Measurements from ENCODE around the gene ZFYVE9. TPM values are rescaled to one million over a fixed set of nuclear protein-coding genes. Genes with fewer than 3 reads are reported as not detected.
A peak's percentile ranks its signal among the peaks of the same experiment; 100 is the strongest.
"Not testable (repeated sequence)": the region's sequence is repeated elsewhere in the genome, so short reads cannot be mapped to it uniquely, and the experiment has no call there.

Gene ZFYVE9
- total RNA-seq, 1 experiment from 2014 or later: 14.2 TPM

GRCh38 chr1:52368383-52369172 lies 226.7 kb downstream of the ZFYVE9 start:
- peak; percentile 29 for ATAC-seq
- POLR2A ChIA-PET: interaction anchor here (0.6 kb wide), 1 partner anchor 184 kb away, joined by 5 read pairs; the partner anchor contains the start of gene TUT4

GRCh38 chr1:52369851-52370250 lies 228.0 kb downstream of the ZFYVE9 start:
- ATAC-seq, CTCF ChIA-PET: not testable (repeated sequence)

More at GRCh38 chr1:52368383-52369172, 226.7 kb downstream of the ZFYVE9 start:
- Histone ChIP-seq H4K20me1 (ENCODE audit: insufficient read depth) (no peaks in the 10 kb centered on the region), H3K9ac (ENCODE audit: low read length) (peak overlapping the region; percentile 48), H3K9me3 (ENCODE audit: control insufficient read depth in 1 of 2, insufficient read depth in 1 of 2, low read depth in 1 of 2, low read length in 2 of 2) (no peaks in the 10 kb centered on the region), H3K4me2 (ENCODE audit: low read length) (peak overlapping the region; percentile 73), H3K9me2 (ENCODE audit: insufficient read depth) (no peaks in the 10 kb centered on the region), H3K36me3 (ENCODE audit: control insufficient read depth in 1 of 2, insufficient read depth in 2 of 2, low read length in 2 of 2) (peaks cover 0 to 7% of the 10 kb centered on the region in 2 experiments; a peak in 3 of 4 replicates), H3K79me2 (ENCODE audit: insufficient read depth, low read length) (peaks cover 22% of the 10 kb centered on the region), H3K4me1 (ENCODE audit: control insufficient read depth in 1 of 2, insufficient read depth in 2 of 2, low read length in 2 of 2) (peaks cover 12 to 37% of the 10 kb centered on the region in 2 experiments; a peak in 3 of 4 replicates), H3K27ac (ENCODE audit: low read depth, low read length) (no peak overlapping the region), H3K27me3 (ENCODE audit: insufficient read depth, low read length) (no peaks in the 10 kb centered on the region), H2AFZ (ENCODE audit: low read depth, low read length, poor library complexity, severe bottlenecking) (peak overlapping the region; percentile 70), H3K4me3 (replicated peaks in 1 of 2; ENCODE audit: low read depth in 1 of 2, low read length in 2 of 2) (peak overlapping the region; percentile 16 to 49)
- ChIA-PET CTCF (interaction anchor here (0.6 kb wide), 1 partner anchor 405 kb away, joined by 3 read pairs; no protein-coding TSS in a partner anchor), RAD21 (ENCODE audit: low non-redundant PET in 1 of 2, low total read pairs in 2 of 2, uncharacterized antibody in 2 of 2, unreplicated experiment in 2 of 2) (interaction anchor here in 1 of 2 experiments (0.9 kb wide), 1 partner anchor 289 kb away, joined by 5 read pairs; no protein-coding TSS in a partner anchor)
- BruUV-seq (replicated peaks): no TSS peak
- peak; percentile 41 for TF ChIP-seq POLR2A (IDR thresholded peaks at IDR 0.05; ENCODE audit: borderline replicate concordance, extremely low read depth, insufficient read depth, insufficient read length)
- TF ChIP-seq MAX (IDR thresholded peaks at IDR 0.05): peak; percentile 35; the same call in 1 of the 2 replicates
- peak; percentile 26; the same call in 1 of the 2 replicates for TF ChIP-seq ZFX (IDR thresholded peaks at IDR 0.05)
- peak; percentile 52 for TF ChIP-seq RAD21 (IDR thresholded peaks at IDR 0.05; ENCODE audit: low read depth)
- peak in 1 of 3 experiments; percentile 28; a peak in 1 of 6 replicates for TF ChIP-seq CTCF (IDR thresholded peaks at IDR 0.05 in 2 of 3, conservative IDR thresholded peaks at IDR 0.05 in 1 of 3; ENCODE audit: borderline replicate concordance in 1 of 3, insufficient read depth in 1 of 3, low read depth in 2 of 3, low read length in 2 of 3)
- no peak for TF ChIP-seq FOSL1 (IDR thresholded peaks at IDR 0.05; ENCODE audit: low read depth)
- TF ChIP-seq POLR2AphosphoS5 (IDR thresholded peaks at IDR 0.05; ENCODE audit: low read depth, low read length): peak; percentile 43
- no peak for TF ChIP-seq EZH2phosphoT487 (IDR thresholded peaks at IDR 0.05; ENCODE audit: borderline replicate concordance)
- intact Hi-C loops (cut with micrococcal nuclease): loop anchor here (5.0 kb wide), 1 partner anchor 319 kb away; no protein-coding TSS in a partner anchor
- peak; percentile 48 for DNase-seq (ENCODE audit: low read depth, low spot score)

More at GRCh38 chr1:52369851-52370250, 228.0 kb downstream of the ZFYVE9 start:
- BruUV-seq (replicated peaks); H3K27ac ChIP-seq (ENCODE audit: low read depth, low read length); H3K9me2 ChIP-seq (ENCODE audit: insufficient read depth); H3K27me3 ChIP-seq (ENCODE audit: insufficient read depth, low read length); H3K4me3 ChIP-seq (replicated peaks in 1 of 2; ENCODE audit: low read depth in 1 of 2, low read length in 2 of 2); POLR2A ChIA-PET; DNase-seq (ENCODE audit: low read depth, low spot score); H3K79me2 ChIP-seq (ENCODE audit: insufficient read depth, low read length); H3K9me3 ChIP-seq (ENCODE audit: control insufficient read depth in 1 of 2, insufficient read depth in 1 of 2, low read depth in 1 of 2, low read length in 2 of 2); H3K9ac ChIP-seq (ENCODE audit: low read length); H3K4me2 ChIP-seq (ENCODE audit: low read length); RAD21 ChIA-PET (ENCODE audit: low non-redundant PET in 1 of 2, low total read pairs in 2 of 2, uncharacterized antibody in 2 of 2, unreplicated experiment in 2 of 2); H4K20me1 ChIP-seq (ENCODE audit: insufficient read depth); H2AFZ ChIP-seq (ENCODE audit: low read depth, low read length, poor library complexity, severe bottlenecking): not testable (repeated sequence)
- peaks cover 6 to 28% of the 10 kb centered on the region in 2 experiments; a peak in 3 of 4 replicates for H3K4me1 ChIP-seq (ENCODE audit: control insufficient read depth in 1 of 2, insufficient read depth in 2 of 2, low read length in 2 of 2)
- intact Hi-C loops (cut with micrococcal nuclease): loop anchor here (5.0 kb wide), 1 partner anchor 317 kb away; no protein-coding TSS in a partner anchor
- H3K36me3 ChIP-seq (ENCODE audit: control insufficient read depth in 1 of 2, insufficient read depth in 2 of 2, low read length in 2 of 2): peaks cover 7 to 15% of the 10 kb centered on the region in 2 experiments

Measured in HCT116 (cell line).